GM12878 (cell line): ENCODE data around the gene TMEM184C. TPM values are rescaled to one million over a fixed set of nuclear protein-coding genes. Genes with fewer than 3 reads are reported as not detected.

Experiments
- ATAC-seq: fragments of 200-7000 bp; cut with Tn5 transposase; 3 replicates; pipeline ENCODE4 v1.9.1; 2020; ENCODE audit warnings: mild to moderate bottlenecking, moderate library complexity
- BruUV-seq: library from RNA; stranded (reverse); fragments of 400-500 nt; replicated peaks from 2 replicates; lab custom pipeline; 2021; lab: Mats Ljungman, UMichigan
- CTCF ChIA-PET: fragments of 300-600 bp; sonication (Branson Sonifier 250); formaldehyde crosslinking; extraction: SDS; loops from one replicate; lab custom pipeline; 2021; ENCODE audit warnings: inconsistent platforms; lab: Yijun Ruan, JAX
- POLR2A ChIA-PET: fragments of 350-600 bp; formaldehyde crosslinking; extraction: SDS; loops from one replicate; lab custom pipeline; 2021; ENCODE audit warnings: inconsistent platforms; lab: Charles Lee
- RAD21 ChIA-PET: fragments of 300-600 bp; sonication (Branson Sonifier 250); formaldehyde crosslinking; loops from one replicate; lab custom pipeline; 2023; ENCODE audit warnings: antibody characterized with exemption; ENCODE audit not compliant: unreplicated experiment; lab: Charles Lee
- SMC1A ChIA-PET: fragments of 300-600 bp; sonication (Branson Sonifier 250); formaldehyde crosslinking; loops from one replicate; lab custom pipeline; 2023; ENCODE audit not compliant: unreplicated experiment, uncharacterized antibody; lab: Charles Lee
- DNase-seq: peaks from one replicate; pipeline ENCODE4 v3.0.0-alpha.2; 2011; ENCODE audit warnings: low read depth, low spot score
- FAIRE-seq: peaks from 3 replicates; lab custom pipeline; 2011; peaks lifted over from hg19 to GRCh38; lab: Jason Lieb, UNC
- H2AFZ ChIP-seq: 2 replicates; pipeline ENCODE4 v1.6.0; 2011; ENCODE audit warnings: low read depth, low read length, control low read depth; ENCODE audit not compliant: control insufficient read depth
- H3K27ac ChIP-seq: 2 replicates; pipeline ENCODE4 v1.5.1; 2011; ENCODE audit warnings: control low read depth; ENCODE audit not compliant: control insufficient read depth, insufficient read depth
- H3K27me3 ChIP-seq, 2 experiments: replicated peaks in 1 of 2; 2 replicates each; pipeline versions ENCODE4 v1.6.0 to v1.6.1; 2011; ENCODE audit warnings: low read length in 1 of 2; ENCODE audit not compliant: control insufficient read depth in 2 of 2, insufficient read depth in 2 of 2
- H3K36me3 ChIP-seq, 2 experiments: 2 replicates each; pipeline ENCODE4 v1.5.1; 2011; ENCODE audit warnings: low read length in 1 of 2; ENCODE audit not compliant: control insufficient read depth in 2 of 2, insufficient read depth in 2 of 2
- H3K4me1 ChIP-seq: 2 replicates; pipeline ENCODE4 v1.6.1; 2011; ENCODE audit warnings: mild to moderate bottlenecking, low read length, moderate library complexity, mixed read lengths; ENCODE audit not compliant: control insufficient read depth, insufficient read depth
- H3K4me2 ChIP-seq: 2 replicates; pipeline ENCODE4 v1.6.0; 2011; ENCODE audit warnings: control low read depth; ENCODE audit not compliant: control insufficient read depth, insufficient read depth
- H3K4me3 ChIP-seq: fragments of 200-600 bp; sonication (generic); 2 replicates; pipeline ENCODE4 v1.5.1; 2016
- H3K79me2 ChIP-seq: 2 replicates; pipeline ENCODE4 v1.6.0; 2011; ENCODE audit warnings: low read length; ENCODE audit not compliant: control insufficient read depth, insufficient read depth
- H3K9ac ChIP-seq: 2 replicates; pipeline ENCODE4 v1.8.0; 2011; ENCODE audit warnings: low read length, control low read depth, mixed read lengths; ENCODE audit not compliant: control insufficient read depth, insufficient read depth
- H3K9me3 ChIP-seq: replicated peaks from 3 replicates; pipeline ENCODE4 v1.5.1; 2011; ENCODE audit warnings: mild to moderate bottlenecking, low read length; ENCODE audit not compliant: control insufficient read depth, insufficient read depth
- H4K20me1 ChIP-seq: 2 replicates; pipeline ENCODE4 v1.6.0; 2011; ENCODE audit not compliant: control insufficient read depth, insufficient read depth
- ATF7 ChIP-seq: fragments of 450-650 bp; IDR thresholded peaks from 2 replicates; pipeline ENCODE4 v1.6.1; 2016; ENCODE audit warnings: low read depth, mild to moderate bottlenecking
- CREB1 ChIP-seq: IDR thresholded peaks from 2 replicates; pipeline ENCODE4 v1.6.1; 2012; ENCODE audit warnings: low read depth, mild to moderate bottlenecking, inconsistent platforms
- DPF2 ChIP-seq: fragments of 450-650 bp; IDR thresholded peaks from 2 replicates; pipeline ENCODE4 v1.6.1; 2017; ENCODE audit warnings: mild to moderate bottlenecking
- EED ChIP-seq: sonication (generic); IDR thresholded peaks from 2 replicates; pipeline ENCODE4 v1.6.1; 2016; ENCODE audit warnings: antibody characterized with exemption, low read depth
- FOS ChIP-seq: IDR thresholded peaks from 3 replicates; pipeline ENCODE4 v1.6.1; 2011; ENCODE audit warnings: borderline replicate concordance; ENCODE audit not compliant: insufficient read length; ENCODE audit errors: extremely low read depth
- IRF4 ChIP-seq: IDR thresholded peaks from 2 replicates; pipeline ENCODE4 v1.6.1; 2011; ENCODE audit warnings: low read depth, low read length
- MTA3 ChIP-seq: IDR thresholded peaks from 2 replicates; pipeline ENCODE4 v1.6.1; 2012; ENCODE audit warnings: low read length, inconsistent platforms, borderline replicate concordance
- NR2C2 ChIP-seq: IDR thresholded peaks from 2 replicates; pipeline ENCODE4 v1.6.1; 2011; ENCODE audit warnings: borderline replicate concordance, low read depth; ENCODE audit not compliant: control insufficient read depth, insufficient read length
- RFX5 ChIP-seq: IDR thresholded peaks from 2 replicates; pipeline ENCODE4 v1.6.1; 2011; ENCODE audit warnings: low read depth, low read length, improper control_type of control experiment
- STAT3 ChIP-seq: IDR thresholded peaks from 2 replicates; pipeline ENCODE4 v1.6.1; 2011; ENCODE audit warnings: low read depth, low read length, improper control_type of control experiment
- TCF7 ChIP-seq: IDR thresholded peaks from 2 replicates; pipeline ENCODE4 v1.6.1; 2014; ENCODE audit warnings: antibody characterized with exemption, borderline replicate concordance
- YY1 ChIP-seq: IDR thresholded peaks from 2 replicates; pipeline ENCODE4 v1.6.1; 2011; ENCODE audit warnings: low read depth, mild to moderate bottlenecking, low read length
- ZNF384 ChIP-seq: IDR thresholded peaks from 2 replicates; pipeline ENCODE4 v1.6.1; 2012; ENCODE audit warnings: low read depth, mild to moderate bottlenecking, low read length, improper control_type of control experiment, borderline replicate concordance
- WGBS: methylation state at CpG from one replicate; pipeline ENCODE4 v1.1.6; 2016; ENCODE audit warnings: low lambda C conversion rate; ENCODE audit not compliant: insufficient replicate concordance, insufficient coverage; ENCODE audit errors: missing lambda C conversion rate; 5-methylcytosine and 5-hydroxymethylcytosine counted together
- in situ Hi-C: fragments of 300-500 bp; cut with MboI; formaldehyde crosslinking; loops from 9 replicates; pipeline ENCODE4 v1.14.3; 2018; ENCODE audit warnings: mixed read lengths
- intact Hi-C: fragments of 100-400 bp; cut with micrococcal nuclease; formaldehyde crosslinking; loops from one replicate; pipeline ENCODE4 v1.14.2; 2022; ENCODE audit not compliant: unreplicated experiment
- polyA plus RNA-seq, 11 experiments: library from polyadenylated mRNA; depleted of rRNA in 4 of 11; unstranded in 6 of 11; stranded (reverse) in 5 of 11; fragments of >200 nt; fragmentation: Nextera tagmentation in 4 of 11; fragmentation: Illumina TruSeq in 1 of 11; extraction: Ambion mirVana in 4 of 11; extraction: Trizol in 1 of 11; gene quantifications; 1 replicate in 1 of 11; 2 replicates in 10 of 11; pipeline versions ENCODE4 v1.2.1 to v1.2.3, GENCODE V29; 2011 to 2016; ENCODE audit warnings: inconsistent platforms in 2 of 11, missing spikeins in 2 of 11, low read depth in 1 of 11
- total RNA-seq, 4 experiments: library from RNA; depleted of rRNA in 3 of 4; stranded (reverse); fragments of >200 nt in 3 of 4; fragmentation: Illumina TruSeq in 1 of 4; extraction: Trizol in 1 of 4; gene quantifications; 2 replicates each; pipeline versions ENCODE4 v1.2.1 to v1.2.3, GENCODE V29; 2013 to 2021
- TF ChIP-seq, protein P1 (sequence below): fragments of 150-350 bp; IDR thresholded peaks from 2 replicates; pipeline ENCODE4 v1.6.1; 2016; ENCODE audit warnings: low read depth, low read length
- TF ChIP-seq, protein P2 (sequence below): fragments of 450-650 bp; IDR thresholded peaks from 2 replicates; pipeline ENCODE4 v1.6.1; 2017; ENCODE audit warnings: low read depth, mild to moderate bottlenecking, moderate library complexity
- TF ChIP-seq, protein P3 (sequence below): fragments of 450-650 bp; conservative IDR thresholded peaks from 2 replicates; pipeline ENCODE4 v1.6.1; 2017; ENCODE audit warnings: mild to moderate bottlenecking, moderate library complexity
- TF ChIP-seq, protein P4 (sequence below): fragments of 450-650 bp; IDR thresholded peaks from 2 replicates; pipeline ENCODE4 v1.6.1; 2016; ENCODE audit warnings: mild to moderate bottlenecking

The TMEM184C gene
- total and polyA plus RNA-seq, 10 of the 15 experiments (the other 5 are each of a cell fraction or from before 2014, with no cell fraction given) = 3.4 to 22.6 (median 18.2) TPM

DNA sequence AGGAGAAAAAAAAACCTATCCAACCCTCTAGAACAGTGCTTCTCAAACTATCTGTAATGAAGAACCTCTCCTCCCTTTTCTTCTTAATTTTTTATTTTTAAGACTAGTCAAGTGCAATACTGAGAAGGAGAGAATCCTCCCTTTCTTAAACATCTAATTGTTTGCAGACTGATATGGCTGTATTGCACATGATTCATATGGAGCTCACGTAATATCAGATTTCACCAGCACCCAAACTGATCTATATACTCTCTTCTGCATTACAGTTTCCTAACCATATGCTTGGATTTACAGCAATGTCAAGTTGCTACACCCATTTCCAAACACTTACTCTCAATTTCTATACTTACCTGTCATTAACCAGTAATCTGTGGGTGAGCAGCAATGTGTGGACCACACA lies 57.3 kb downstream of the TMEM184C start:
- Histone ChIP-seq H3K4me2 (no peak overlapping the region), H3K36me3 (peaks cover 1 to 5% of the 10 kb centered on the region in 2 experiments; a peak in 2 of 4 replicates), H3K9ac (no peak overlapping the region), H3K27ac (no peak overlapping the region), H3K9me3 (no peaks in the 10 kb centered on the region; the same call in 1 of the 3 replicates), H2AFZ (no peak overlapping the region), H3K79me2 (no peaks in the 10 kb centered on the region; the same call in 1 of the 2 replicates), H3K27me3 (no peaks in the 10 kb centered on the region), H3K4me3 (no peak overlapping the region), H3K4me1 (no peaks in the 10 kb centered on the region), H4K20me1 (no peaks in the 10 kb centered on the region)
- ATAC-seq (no peak), FAIRE-seq (no peak), DNase-seq (no peak)
- ChIA-PET RAD21 (interaction anchor here (1.6 kb wide), 1 partner anchor 192 kb away, joined by 6 read pairs; no protein-coding TSS in a partner anchor), SMC1A (interaction anchor here (1.3 kb wide), 1 partner anchor 192 kb away, joined by 5 read pairs; no protein-coding TSS in a partner anchor), CTCF (interaction anchor here (0.9 to 6.3 kb wide), 2 partner anchors 192 to 242 kb away, joined by 3 to 34 read pairs; no protein-coding TSS in a partner anchor), POLR2A (interaction anchor here (1.5 kb wide), 1 partner anchor 8 kb away, joined by 6 read pairs; no protein-coding TSS in a partner anchor)
- no TSS peak for BruUV-seq
- intact Hi-C loops = no loop called here
- WGBS = 100% methylated on average over 1 of the region's 1 CpG
- in situ Hi-C loops = no loop called here
- no peak for TF ChIP-seq STAT3
- no peak for TF ChIP-seq ZNF384
- TF ChIP-seq, protein P1, sequence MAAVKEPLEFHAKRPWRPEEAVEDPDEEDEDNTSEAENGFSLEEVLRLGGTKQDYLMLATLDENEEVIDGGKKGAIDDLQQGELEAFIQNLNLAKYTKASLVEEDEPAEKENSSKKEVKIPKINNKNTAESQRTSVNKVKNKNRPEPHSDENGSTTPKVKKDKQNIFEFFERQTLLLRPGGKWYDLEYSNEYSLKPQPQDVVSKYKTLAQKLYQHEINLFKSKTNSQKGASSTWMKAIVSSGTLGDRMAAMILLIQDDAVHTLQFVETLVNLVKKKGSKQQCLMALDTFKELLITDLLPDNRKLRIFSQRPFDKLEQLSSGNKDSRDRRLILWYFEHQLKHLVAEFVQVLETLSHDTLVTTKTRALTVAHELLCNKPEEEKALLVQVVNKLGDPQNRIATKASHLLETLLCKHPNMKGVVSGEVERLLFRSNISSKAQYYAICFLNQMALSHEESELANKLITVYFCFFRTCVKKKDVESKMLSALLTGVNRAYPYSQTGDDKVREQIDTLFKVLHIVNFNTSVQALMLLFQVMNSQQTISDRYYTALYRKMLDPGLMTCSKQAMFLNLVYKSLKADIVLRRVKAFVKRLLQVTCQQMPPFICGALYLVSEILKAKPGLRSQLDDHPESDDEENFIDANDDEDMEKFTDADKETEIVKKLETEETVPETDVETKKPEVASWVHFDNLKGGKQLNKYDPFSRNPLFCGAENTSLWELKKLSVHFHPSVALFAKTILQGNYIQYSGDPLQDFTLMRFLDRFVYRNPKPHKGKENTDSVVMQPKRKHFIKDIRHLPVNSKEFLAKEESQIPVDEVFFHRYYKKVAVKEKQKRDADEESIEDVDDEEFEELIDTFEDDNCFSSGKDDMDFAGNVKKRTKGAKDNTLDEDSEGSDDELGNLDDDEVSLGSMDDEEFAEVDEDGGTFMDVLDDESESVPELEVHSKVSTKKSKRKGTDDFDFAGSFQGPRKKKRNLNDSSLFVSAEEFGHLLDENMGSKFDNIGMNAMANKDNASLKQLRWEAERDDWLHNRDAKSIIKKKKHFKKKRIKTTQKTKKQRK = no peak
- TF ChIP-seq RFX5 = no peak
- TF ChIP-seq DPF2 = no peak
- no peak for TF ChIP-seq FOS
- TF ChIP-seq, protein P2, sequence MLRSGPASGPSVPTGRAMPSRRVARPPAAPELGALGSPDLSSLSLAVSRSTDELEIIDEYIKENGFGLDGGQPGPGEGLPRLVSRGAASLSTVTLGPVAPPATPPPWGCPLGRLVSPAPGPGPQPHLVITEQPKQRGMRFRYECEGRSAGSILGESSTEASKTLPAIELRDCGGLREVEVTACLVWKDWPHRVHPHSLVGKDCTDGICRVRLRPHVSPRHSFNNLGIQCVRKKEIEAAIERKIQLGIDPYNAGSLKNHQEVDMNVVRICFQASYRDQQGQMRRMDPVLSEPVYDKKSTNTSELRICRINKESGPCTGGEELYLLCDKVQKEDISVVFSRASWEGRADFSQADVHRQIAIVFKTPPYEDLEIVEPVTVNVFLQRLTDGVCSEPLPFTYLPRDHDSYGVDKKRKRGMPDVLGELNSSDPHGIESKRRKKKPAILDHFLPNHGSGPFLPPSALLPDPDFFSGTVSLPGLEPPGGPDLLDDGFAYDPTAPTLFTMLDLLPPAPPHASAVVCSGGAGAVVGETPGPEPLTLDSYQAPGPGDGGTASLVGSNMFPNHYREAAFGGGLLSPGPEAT = no peak
- TF ChIP-seq, protein P3, sequence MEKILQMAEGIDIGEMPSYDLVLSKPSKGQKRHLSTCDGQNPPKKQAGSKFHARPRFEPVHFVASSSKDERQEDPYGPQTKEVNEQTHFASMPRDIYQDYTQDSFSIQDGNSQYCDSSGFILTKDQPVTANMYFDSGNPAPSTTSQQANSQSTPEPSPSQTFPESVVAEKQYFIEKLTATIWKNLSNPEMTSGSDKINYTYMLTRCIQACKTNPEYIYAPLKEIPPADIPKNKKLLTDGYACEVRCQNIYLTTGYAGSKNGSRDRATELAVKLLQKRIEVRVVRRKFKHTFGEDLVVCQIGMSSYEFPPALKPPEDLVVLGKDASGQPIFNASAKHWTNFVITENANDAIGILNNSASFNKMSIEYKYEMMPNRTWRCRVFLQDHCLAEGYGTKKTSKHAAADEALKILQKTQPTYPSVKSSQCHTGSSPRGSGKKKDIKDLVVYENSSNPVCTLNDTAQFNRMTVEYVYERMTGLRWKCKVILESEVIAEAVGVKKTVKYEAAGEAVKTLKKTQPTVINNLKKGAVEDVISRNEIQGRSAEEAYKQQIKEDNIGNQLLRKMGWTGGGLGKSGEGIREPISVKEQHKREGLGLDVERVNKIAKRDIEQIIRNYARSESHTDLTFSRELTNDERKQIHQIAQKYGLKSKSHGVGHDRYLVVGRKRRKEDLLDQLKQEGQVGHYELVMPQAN = no peak
- no peak for TF ChIP-seq CREB1
- no peak for TF ChIP-seq YY1
- TF ChIP-seq MTA3 = no peak
- TF ChIP-seq IRF4 = no peak
- no peak for TF ChIP-seq NR2C2
- TF ChIP-seq TCF7 = no peak
- TF ChIP-seq, protein P4, sequence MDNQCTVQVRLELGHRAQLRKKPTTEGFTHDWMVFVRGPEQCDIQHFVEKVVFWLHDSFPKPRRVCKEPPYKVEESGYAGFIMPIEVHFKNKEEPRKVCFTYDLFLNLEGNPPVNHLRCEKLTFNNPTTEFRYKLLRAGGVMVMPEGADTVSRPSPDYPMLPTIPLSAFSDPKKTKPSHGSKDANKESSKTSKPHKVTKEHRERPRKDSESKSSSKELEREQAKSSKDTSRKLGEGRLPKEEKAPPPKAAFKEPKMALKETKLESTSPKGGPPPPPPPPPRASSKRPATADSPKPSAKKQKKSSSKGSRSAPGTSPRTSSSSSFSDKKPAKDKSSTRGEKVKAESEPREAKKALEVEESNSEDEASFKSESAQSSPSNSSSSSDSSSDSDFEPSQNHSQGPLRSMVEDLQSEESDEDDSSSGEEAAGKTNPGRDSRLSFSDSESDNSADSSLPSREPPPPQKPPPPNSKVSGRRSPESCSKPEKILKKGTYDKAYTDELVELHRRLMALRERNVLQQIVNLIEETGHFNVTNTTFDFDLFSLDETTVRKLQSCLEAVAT = no peak
- TF ChIP-seq EED = no peak
- TF ChIP-seq ATF7 = no peak
